Measurements from ENCODE around the gene RNF183.
"Not testable (repeated sequence)": the region's sequence is repeated elsewhere in the genome, so short reads cannot be mapped to it uniquely, and the experiment has no call there.

The RNF183 gene

GRCh38 chr9:113306566-113306965 is 3.4 kb upstream of the RNF183 start:
- no peak overlapping the region for H3K27ac ChIP-seq
- TF ChIP-seq, protein P1, sequence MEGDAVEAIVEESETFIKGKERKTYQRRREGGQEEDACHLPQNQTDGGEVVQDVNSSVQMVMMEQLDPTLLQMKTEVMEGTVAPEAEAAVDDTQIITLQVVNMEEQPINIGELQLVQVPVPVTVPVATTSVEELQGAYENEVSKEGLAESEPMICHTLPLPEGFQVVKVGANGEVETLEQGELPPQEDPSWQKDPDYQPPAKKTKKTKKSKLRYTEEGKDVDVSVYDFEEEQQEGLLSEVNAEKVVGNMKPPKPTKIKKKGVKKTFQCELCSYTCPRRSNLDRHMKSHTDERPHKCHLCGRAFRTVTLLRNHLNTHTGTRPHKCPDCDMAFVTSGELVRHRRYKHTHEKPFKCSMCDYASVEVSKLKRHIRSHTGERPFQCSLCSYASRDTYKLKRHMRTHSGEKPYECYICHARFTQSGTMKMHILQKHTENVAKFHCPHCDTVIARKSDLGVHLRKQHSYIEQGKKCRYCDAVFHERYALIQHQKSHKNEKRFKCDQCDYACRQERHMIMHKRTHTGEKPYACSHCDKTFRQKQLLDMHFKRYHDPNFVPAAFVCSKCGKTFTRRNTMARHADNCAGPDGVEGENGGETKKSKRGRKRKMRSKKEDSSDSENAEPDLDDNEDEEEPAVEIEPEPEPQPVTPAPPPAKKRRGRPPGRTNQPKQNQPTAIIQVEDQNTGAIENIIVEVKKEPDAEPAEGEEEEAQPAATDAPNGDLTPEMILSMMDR (conservative IDR thresholded peaks at IDR 0.05) = no peak

DNA sequence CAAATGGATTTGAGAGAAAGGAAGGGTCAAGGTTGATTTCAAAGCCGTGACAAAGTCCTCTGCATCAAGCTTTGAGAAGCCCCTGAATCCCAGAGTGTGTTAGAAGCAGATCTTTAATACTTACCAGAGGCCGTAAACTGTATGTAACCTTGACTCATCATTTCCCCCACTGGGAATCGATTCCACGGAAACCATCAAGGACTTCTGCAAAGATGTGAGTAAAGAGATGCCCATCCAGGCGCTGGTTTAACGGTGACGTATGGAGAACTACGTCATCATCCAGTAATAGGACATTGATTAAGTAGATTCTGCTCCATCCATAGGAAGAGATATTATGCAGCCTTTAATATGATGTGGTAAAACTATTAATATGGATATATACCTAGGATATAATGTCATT is 1.6 kb downstream of the RNF183 start:
- TF ChIP-seq, protein P1 (conservative IDR thresholded peaks at IDR 0.05) = no peak
- H3K27ac ChIP-seq = no peak overlapping the region

GRCh38 chr9:113299800-113300292 is 3.3 kb downstream of the RNF183 start:
- TF ChIP-seq, protein P1 (conservative IDR thresholded peaks at IDR 0.05) = no peak

DNA sequence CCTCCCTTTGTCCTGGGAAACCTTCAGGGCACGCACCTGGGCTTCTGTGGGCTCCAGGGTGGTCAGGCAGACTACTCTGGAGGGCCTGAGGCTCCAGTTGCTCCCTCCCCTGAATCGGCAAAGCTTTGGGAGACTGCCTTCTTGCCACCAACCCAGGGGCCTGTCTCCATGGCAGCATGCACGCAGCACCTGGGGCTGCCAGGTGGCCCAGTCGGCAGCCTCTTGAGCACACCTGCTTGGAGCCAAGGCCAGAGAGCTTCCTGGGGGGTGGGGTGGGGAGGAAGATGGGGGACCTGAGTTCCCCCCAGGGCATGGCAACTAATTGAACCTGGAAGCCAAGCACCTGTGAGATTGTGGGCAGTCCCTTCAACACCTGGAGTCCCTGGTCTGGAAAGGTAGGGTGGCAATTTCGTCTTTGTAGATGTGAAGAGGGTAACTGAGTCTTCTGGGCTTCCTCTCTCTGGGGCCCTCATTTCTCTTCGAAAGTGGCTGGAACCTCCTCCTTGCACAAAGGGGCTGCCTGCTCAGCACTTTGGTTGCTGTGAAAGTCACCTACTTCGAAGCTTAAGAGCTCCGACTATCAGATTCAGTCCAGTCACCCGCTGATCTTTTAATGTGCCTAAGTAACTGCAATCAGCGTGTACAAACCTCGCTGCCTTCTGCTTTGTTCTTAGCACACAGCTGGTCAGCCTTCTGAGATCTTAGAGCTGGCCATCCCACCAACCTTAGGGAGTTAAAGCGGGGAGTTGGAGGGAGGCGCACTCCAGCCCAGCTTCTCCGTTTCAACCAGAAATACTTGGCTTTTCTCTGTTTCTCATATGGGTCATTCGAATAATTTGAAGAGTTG is 4.0 kb downstream of the RNF183 start:
- TF ChIP-seq, protein P1 (conservative IDR thresholded peaks at IDR 0.05) = no peak
- H3K27ac ChIP-seq = no peak overlapping the region

More at GRCh38 chr9:113299800-113300292, 3.3 kb downstream of the RNF183 start:
- no peak overlapping the region for H3K27ac ChIP-seq

DNA sequence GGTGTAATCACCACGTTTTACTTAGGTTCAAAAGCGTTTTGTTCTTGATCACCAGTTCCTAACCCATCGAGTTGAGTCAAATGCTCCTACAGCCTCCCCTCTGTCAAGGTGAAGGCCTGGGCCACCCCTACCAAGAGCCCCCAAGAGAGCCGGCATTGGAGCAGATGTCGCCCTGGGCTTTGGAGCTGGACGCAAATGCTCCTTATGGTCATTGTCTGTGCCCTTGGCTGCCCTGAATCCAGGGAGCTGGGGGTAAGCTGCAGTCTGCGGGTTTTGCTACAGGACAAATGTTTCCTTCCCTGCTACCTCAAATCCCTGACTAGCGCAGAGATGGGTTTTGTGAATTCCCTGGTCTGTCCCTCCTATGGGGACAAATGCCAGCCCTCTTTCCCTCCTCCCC is 4.9 kb downstream of the RNF183 start:
- TF ChIP-seq, protein P1 (conservative IDR thresholded peaks at IDR 0.05) = no peak
- no peak overlapping the region for H3K27ac ChIP-seq

DNA sequence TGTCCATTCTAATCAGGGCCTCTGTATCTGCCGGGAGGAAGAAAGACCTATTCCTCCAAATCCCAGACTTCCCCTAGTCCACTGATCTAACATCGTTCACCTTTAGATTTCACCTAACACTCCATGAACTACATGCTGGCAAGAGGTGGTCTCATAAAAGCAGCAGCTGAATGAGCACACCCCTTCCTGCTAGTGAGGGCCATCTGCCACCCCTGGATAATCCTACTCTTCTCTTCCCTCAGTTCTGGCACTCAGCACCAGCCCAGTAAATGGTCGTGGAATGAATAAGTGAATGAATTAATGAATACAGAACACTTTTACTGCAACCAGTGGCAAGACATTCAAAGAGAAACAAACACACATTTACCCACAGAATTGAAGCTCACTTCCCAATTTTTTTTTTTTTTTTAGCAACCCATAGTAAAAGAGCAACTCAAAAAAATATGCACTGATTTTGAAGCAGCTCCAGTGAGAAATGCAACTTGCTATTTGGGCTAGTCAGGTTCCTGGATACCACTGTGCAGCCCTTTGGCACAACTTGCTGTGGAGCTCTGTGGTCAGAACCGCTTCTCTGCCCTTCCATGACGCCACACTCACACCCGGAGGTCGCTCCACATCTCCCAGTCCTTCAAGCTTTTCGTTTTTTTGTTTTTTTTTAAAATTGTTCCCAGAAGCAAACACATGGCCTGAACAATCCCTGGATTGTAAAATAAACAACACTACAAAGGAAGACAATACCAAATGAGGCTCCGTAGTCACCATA is 6.2 kb downstream of the RNF183 start:
- TF ChIP-seq, protein P1 (conservative IDR thresholded peaks at IDR 0.05) = no peak
- no peak overlapping the region for H3K27ac ChIP-seq

DNA sequence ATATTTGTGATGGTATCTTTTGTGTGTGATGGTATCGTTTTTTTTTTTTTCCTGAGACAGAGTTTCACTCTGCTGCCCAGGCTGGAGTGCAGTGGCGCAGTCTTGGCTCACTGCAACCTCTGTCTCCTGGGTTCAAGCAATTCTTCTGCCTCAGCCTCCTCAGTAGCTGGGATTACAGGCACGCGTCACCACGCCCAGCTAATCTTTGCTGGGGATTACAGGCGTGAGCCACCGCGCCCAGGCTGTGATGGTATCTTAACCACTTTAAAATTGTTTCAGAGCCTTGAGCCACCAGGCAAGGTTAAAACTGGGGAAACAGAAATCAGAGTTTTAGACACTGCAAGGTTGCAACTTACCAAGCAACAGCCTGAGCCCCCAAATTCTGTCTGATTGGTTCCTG is 6.9 kb downstream of the RNF183 start:
- H3K27ac ChIP-seq = not testable (repeated sequence)

All from VCaP (cell line).